Stomach smooth muscle (tissue), 2 donors: ENCODE data around the gene OR2H1.

Source experiments
- H3K27ac ChIP-seq: one replicate; pipeline ENCODE4 v1.7.0; 2013; ENCODE audit warnings: mild to moderate bottlenecking, low read length, inconsistent platforms
- H3K27me3 ChIP-seq, 2 donors: one replicate each; pipeline ENCODE4 v1.7.0; 2013; ENCODE audit warnings: low read length in 2 of 2; ENCODE audit not compliant: insufficient read depth in 2 of 2, control insufficient read depth in 1 of 2
- H3K36me3 ChIP-seq, 2 donors: one replicate each; pipeline ENCODE4 v1.7.0; 2013; ENCODE audit warnings: low read length in 2 of 2; ENCODE audit not compliant: control insufficient read depth in 2 of 2, insufficient read depth in 2 of 2
- H3K4me1 ChIP-seq: one replicate; pipeline ENCODE4 v1.7.0; 2013; ENCODE audit warnings: low read length; ENCODE audit not compliant: control insufficient read depth, insufficient read depth
- H3K4me3 ChIP-seq, 2 donors: one replicate each; pipeline ENCODE4 v1.7.0; 2013; ENCODE audit warnings: low read length in 2 of 2
- H3K9ac ChIP-seq, 2 donors: one replicate each; pipeline ENCODE4 v1.7.0; 2013; ENCODE audit warnings: low read length in 2 of 2, mild to moderate bottlenecking in 1 of 2
- H3K9me3 ChIP-seq, 2 donors: one replicate each; pipeline ENCODE4 v1.7.0; 2013; ENCODE audit warnings: low read length in 2 of 2; ENCODE audit not compliant: control insufficient read depth in 2 of 2
- donor health status: healthy.
- donor health status: Pancreatic carcinoma.

OR2H1 gene

DNA sequence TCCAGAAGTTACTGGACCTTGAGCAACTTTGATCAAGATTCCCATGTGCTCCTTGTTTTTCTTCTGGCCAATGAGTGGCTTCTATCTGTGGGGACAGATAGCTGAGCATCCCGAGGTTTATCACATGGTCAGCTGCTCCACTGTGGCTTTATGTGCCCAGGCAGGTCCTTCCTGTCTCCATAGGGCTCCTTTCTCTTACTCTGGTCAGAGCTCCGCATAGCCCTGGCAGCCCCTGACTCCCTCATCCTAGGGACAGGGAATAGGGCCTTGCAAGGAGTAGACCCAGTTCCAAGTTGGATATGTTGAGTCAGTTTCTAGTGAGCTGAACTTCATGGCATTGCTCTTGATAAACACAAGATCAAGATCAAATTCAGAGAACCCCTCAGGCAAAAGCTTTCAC, 37.2 kb downstream of the OR2H1 start:
- H3K4me1 ChIP-seq, result no peaks in the 10 kb centered on the region
- H3K36me3 ChIP-seq, result no peaks in the 10 kb centered on the region

DNA sequence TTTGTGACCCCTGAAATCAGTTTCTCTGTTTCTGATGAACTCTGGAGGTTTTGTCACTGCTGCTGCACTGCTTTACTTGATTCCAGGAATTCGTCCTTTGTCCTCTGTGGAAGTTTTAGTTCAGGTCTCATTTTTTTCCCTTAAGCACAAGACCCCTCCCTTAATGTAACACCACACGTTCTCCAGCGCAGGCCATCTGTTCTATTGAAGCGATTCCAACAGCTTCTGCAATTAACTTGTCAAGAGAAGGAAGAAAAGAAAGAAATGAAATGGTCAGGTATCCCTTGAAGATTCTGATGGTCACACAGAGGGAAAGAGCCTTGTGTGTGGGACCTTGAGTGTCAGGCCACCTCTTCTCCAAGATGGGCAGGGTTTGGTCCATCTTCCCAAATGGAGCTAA, 38.6 kb downstream of the OR2H1 start:
- no peaks in the 10 kb centered on the region for H3K9me3 ChIP-seq
- no peaks in the 10 kb centered on the region for H3K4me1 ChIP-seq
- H3K27me3 ChIP-seq, result peaks cover 0 to 4% of the 10 kb centered on the region in 2 donors
- H3K27ac ChIP-seq, result no peak overlapping the region
- H3K4me3 ChIP-seq, result no peak overlapping the region
- H3K9ac ChIP-seq, result no peak overlapping the region
- no peaks in the 10 kb centered on the region for H3K36me3 ChIP-seq

More for the DNA sequence above, 37.2 kb downstream of the OR2H1 start:
- peaks cover 0 to 2% of the 10 kb centered on the region in 2 donors for H3K27me3 ChIP-seq
- H3K4me3 ChIP-seq, result no peak overlapping the region
- no peaks in the 10 kb centered on the region for H3K9me3 ChIP-seq
- H3K9ac ChIP-seq, result no peak overlapping the region
- H3K27ac ChIP-seq, result no peak overlapping the region

GRCh38 chr6:29496961-29497360, 40.0 kb downstream of the OR2H1 start:
- H3K27me3 ChIP-seq, result peaks cover 0 to 8% of the 10 kb centered on the region in 2 donors
- no peaks in the 10 kb centered on the region for H3K36me3 ChIP-seq
- H3K4me3 ChIP-seq, result no peak overlapping the region
- H3K27ac ChIP-seq, result no peak overlapping the region
- no peaks in the 10 kb centered on the region for H3K9me3 ChIP-seq
- no peak overlapping the region for H3K9ac ChIP-seq
- H3K4me1 ChIP-seq, result no peaks in the 10 kb centered on the region

GRCh38 chr6:29499704-29500103, 42.7 kb downstream of the OR2H1 start:
- H3K27ac ChIP-seq, result no peak overlapping the region
- H3K27me3 ChIP-seq, result peaks cover 0 to 8% of the 10 kb centered on the region in 2 donors
- no peak overlapping the region for H3K9ac ChIP-seq
- H3K9me3 ChIP-seq, result no peaks in the 10 kb centered on the region
- H3K4me3 ChIP-seq, result no peak overlapping the region
- H3K4me1 ChIP-seq, result no peaks in the 10 kb centered on the region
- H3K36me3 ChIP-seq, result no peaks in the 10 kb centered on the region

DNA sequence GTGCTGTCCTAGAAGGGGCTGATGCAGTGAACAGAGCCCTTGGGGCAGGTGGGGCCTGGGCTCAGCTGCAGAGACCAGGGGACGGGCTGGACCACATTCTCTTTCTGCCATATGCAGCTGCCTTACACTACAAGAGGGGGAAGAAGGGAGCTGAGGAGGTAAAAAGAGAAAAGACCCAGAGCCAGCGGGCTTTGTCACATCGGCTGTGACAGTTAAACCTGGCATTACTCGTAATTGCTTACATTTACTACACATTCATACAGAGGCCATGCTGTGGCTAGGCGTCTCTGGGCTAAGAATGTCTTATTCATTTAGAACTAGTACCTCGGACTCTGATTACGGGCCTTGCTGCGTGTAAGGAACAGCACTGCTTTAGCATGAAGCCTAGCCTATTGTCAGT, 43.6 kb downstream of the OR2H1 start:
- Histone ChIP-seq H3K4me1 (no peaks in the 10 kb centered on the region), H3K9me3 (no peaks in the 10 kb centered on the region), H3K27ac (no peak overlapping the region), H3K9ac (no peak overlapping the region), H3K36me3 (no peaks in the 10 kb centered on the region), H3K27me3 (peaks cover 0 to 8% of the 10 kb centered on the region in 2 donors), H3K4me3 (no peak overlapping the region)

DNA sequence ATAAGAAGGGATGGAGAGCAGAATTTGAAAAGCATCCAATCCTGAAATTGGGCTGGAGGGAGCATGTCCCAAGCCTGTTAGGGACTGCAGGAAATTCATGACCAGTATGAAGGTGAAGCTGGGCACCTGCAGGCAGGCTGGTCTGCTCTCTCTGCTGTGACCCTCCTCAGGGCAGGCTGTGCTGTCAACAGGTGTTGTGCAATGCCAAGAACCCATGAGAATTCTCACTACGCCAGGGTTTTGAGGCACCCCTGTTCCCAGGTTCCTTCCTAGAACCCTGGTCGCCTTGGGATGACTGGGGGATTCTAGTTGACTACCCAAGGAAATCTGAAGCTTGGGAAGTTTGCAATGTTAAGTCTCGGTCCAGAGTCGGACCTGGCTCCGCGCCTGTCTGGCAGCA, 44.2 kb downstream of the OR2H1 start:
- no peaks in the 10 kb centered on the region for H3K4me1 ChIP-seq
- no peak overlapping the region for H3K27ac ChIP-seq
- H3K9ac ChIP-seq, result no peak overlapping the region
- peaks cover 0 to 5% of the 10 kb centered on the region in 2 donors for H3K27me3 ChIP-seq
- no peak overlapping the region for H3K4me3 ChIP-seq
- H3K9me3 ChIP-seq, result no peaks in the 10 kb centered on the region
- no peaks in the 10 kb centered on the region for H3K36me3 ChIP-seq

DNA sequence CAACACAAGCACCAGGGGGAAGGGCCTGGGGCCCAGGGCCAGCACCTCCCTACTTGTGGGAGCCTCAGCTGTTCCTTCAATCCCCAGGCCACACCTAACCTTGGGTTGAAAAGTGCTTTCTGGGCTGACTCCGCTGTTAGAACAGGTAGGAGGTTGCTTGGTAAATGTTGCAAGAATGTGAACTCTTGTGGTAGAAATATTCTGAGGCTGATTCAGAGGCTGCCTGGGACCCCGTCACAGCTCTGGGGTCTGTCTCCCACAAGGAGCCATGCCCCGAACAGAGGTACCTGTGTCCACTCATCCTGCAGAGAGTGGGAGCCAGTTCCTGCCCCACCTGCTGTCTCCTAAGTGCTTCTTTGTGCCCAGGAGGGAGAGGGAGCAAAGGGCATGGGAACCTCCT, 45.2 kb downstream of the OR2H1 start:
- H3K4me3 ChIP-seq, result no peak overlapping the region
- H3K27ac ChIP-seq, result no peak overlapping the region
- H3K9me3 ChIP-seq, result no peaks in the 10 kb centered on the region
- no peaks in the 10 kb centered on the region for H3K4me1 ChIP-seq
- H3K9ac ChIP-seq, result no peak overlapping the region
- peaks cover 0 to 5% of the 10 kb centered on the region in 2 donors for H3K27me3 ChIP-seq
- no peaks in the 10 kb centered on the region for H3K36me3 ChIP-seq

GRCh38 chr6:29502597-29502996, 45.6 kb downstream of the OR2H1 start:
- Histone ChIP-seq H3K27ac (no peak overlapping the region), H3K27me3 (peaks cover 0 to 5% of the 10 kb centered on the region in 2 donors), H3K9ac (no peak overlapping the region), H3K9me3 (no peaks in the 10 kb centered on the region), H3K36me3 (no peaks in the 10 kb centered on the region), H3K4me1 (no peaks in the 10 kb centered on the region), H3K4me3 (no peak overlapping the region)

- H3K27me3 ChIP-seq, result peaks cover 0 to 7% of the 10 kb centered on the region in 2 donors
- no peak overlapping the region for H3K4me3 ChIP-seq
- no peak overlapping the region for H3K9ac ChIP-seq
- H3K36me3 ChIP-seq, result no peaks in the 10 kb centered on the region
- no peaks in the 10 kb centered on the region for H3K9me3 ChIP-seq
- H3K27ac ChIP-seq, result no peak overlapping the region
- no peaks in the 10 kb centered on the region for H3K4me1 ChIP-seq
Observed at GRCh38 chr6:29504961-29505360, 48.0 kb downstream of the OR2H1 start.

- H3K27me3 ChIP-seq, result peaks cover 0 to 5% of the 10 kb centered on the region in 2 donors
- no peaks in the 10 kb centered on the region for H3K9me3 ChIP-seq
- no peak overlapping the region for H3K4me3 ChIP-seq
- H3K27ac ChIP-seq, result no peak overlapping the region
- H3K4me1 ChIP-seq, result no peaks in the 10 kb centered on the region
- H3K9ac ChIP-seq, result no peak overlapping the region
- no peaks in the 10 kb centered on the region for H3K36me3 ChIP-seq
Observed at GRCh38 chr6:29505808-29506207, 48.9 kb downstream of the OR2H1 start.

DNA sequence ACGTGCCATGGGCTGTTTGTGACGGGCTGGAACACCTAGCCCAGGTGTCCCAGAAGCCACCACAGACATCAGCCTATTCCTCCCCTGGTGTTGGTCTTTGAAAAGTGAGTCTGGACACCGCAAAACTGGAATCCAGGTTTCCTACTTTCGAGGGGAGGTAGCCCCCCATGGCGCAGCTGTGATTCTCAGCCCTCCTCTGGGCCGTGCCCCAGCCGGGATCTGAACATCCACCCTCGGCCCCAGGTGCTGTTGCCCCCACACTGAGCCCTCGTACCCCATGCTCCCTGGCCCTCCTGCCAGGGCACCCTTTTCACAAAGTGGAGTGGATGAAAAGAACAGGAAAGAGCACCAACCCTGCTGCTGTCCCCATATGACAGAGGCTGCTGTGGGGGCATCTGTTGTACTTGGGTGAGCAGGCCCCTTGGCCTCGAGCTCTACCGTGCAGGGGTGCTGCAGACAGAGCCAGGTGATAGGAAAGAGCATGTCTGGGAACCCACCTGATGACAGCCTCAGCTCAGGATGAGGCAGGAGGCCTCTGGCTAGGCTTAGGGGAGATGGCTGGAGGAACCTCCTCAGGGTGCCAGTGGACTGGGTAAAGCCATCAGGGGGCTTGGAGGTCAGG, 49.6 kb downstream of the OR2H1 start:
- no peaks in the 10 kb centered on the region for H3K36me3 ChIP-seq
- H3K27ac ChIP-seq, result no peak overlapping the region

More for the DNA sequence above, 49.6 kb downstream of the OR2H1 start:
- H3K4me1 ChIP-seq, result no peaks in the 10 kb centered on the region
- no peak overlapping the region for H3K9ac ChIP-seq
- H3K4me3 ChIP-seq, result no peak overlapping the region
- H3K9me3 ChIP-seq, result no peaks in the 10 kb centered on the region
- peaks cover 0 to 2% of the 10 kb centered on the region in 2 donors for H3K27me3 ChIP-seq
